Eye (tissue), 1 donor: ENCODE data around the gene DBI.

Experiments
- DNase-seq: peaks from one replicate; pipeline ENCODE4 v3.0.0-alpha.2; 2015

Gene DBI

DNA sequence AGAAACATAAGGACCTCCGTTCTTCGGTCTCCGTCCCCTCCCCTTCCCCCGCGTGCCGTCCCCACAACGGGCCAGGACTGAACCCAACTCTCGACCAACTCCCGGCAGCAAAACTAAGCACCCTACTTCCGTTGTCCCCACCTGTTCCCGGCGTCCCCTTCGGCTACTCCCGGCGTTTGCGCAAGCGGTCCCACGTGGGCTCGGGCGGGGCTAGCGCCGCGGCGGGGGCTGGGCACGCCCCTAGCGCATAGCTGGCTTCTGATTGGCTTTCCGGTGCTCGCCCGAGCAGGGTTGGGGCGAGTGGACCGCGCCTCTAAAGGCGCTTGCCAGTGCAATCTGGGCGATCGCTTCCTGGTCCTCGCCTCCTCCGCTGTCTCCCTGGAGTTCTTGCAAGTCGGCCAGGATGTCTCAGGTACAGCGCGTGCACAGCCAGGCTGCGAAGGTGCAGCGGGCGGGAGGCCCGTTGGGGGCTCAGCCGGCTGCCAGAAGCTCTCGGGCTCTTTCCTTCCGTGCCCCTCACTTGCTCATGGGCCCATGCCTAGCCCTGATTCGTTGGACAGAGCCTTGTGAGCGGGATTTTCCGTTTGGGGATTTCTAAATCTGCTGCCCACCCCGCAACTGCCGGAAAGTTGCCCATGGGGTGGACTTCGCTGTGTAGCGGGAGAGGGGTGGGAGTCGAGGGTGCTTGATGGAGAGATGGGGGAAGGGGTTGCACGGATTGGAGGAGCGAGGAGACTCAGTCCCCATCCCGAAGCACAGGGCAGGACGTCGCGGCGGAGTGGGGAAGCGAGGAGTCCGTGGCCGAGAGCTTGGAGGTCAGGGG lies at the start of gene DBI, which contains the start of gene C2orf76:
Gene DBI (plus strand): TSS at position 329 of the 823 bp plus-strand sequence. CDS start 75 bp downstream, at position 404.
Gene C2orf76 (minus strand): TSS at position 186 of the 823 bp plus-strand sequence. CDS start 26,875 bp downstream, outside the sequence.
- DNase-seq = peak; percentile 97

- DNase-seq = no peak
Measured at GRCh38 chr2:119317554-119317953, 49.2 kb upstream of the DBI start.

DNA sequence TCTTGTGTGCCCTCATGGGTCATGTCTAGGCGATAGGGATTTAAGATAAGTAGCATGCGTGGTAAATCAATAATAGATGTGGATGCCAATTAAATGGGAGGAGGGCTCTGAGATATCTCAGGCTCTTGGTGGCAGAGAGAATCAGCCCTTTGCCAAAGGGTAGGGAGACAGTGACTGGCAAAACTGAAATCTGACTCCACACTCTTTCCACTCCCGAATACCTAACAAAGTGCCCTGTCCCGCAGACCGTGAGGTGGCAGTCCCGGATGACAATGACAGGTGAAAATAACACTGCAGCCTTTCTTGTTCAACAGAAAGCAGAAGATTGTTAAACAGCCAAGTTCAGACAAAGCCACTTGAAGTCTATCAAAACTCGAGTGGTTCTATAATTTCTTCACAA lies 47.2 kb upstream of the DBI start:
- no peak for DNase-seq

DNA sequence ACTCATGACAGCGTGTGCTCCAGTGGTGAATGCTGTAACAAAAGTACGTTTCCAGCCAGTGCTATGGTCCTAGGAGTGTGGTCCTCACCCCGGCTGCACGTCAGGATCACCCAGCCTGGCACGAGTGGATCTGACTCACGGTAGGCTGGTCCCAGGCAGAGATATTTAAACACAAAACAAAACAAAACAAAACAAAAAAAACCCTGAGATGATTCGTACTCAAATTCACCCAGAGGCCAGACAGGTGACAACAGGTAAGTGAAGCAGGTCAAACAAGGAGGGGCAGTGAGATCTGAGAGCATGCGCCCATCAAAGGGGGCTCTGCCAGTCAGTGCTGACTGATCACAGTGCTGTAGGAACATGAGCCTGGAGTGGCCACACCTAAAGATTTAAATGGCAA lies 43.3 kb upstream of the DBI start:
- no peak for DNase-seq

DNA sequence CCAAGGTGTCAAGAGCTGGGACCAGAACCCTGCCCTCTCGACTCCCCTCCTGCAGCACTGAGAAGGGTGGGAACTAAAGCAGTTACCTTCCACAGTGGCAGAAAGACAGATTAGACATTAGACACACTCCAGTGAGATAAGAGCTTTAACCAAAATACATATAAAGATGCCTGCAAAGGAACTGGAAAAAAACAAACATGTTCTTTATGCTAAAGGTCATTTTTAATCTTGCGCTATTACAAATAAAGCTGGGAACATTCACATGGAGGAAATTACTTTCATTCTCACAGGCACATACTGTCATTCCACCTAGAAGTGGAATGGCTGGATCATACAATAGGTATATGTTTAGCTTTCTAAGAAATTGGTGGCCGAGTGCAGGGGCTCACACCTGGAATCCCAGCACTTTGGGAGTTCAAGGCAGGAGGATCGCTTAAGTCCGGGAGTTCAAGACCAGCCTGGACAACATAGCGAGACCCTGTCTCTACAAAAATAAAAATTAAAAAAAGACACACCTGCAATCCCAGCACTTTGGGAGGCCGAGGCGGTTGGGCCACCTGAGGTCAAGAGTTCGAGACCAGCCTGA lies 42.0 kb upstream of the DBI start:
- DNase-seq = no peak

GRCh38 chr2:119326938-119327337 lies 39.8 kb upstream of the DBI start:
- no peak for DNase-seq

DNA sequence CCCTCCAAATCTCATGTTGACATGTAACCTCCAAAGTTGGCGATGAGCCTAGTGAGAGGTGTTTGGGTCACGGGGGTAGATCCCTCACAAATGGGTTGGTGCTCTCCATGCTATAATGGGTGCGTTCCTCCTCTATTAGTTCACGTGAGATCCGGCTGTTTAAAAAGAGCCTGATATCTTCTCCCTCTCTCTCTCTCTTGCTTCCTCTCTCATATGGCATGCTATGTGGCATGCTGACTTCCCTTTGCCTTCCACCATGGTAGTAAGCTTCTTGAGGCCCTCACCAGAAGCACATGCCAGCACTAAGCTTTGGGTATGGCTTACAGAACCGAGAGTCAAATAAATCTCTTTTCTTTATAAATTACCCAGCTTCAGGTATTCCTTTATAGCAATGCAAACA lies 39.3 kb upstream of the DBI start:
- DNase-seq = no peak

- DNase-seq = no peak
Measured at GRCh38 chr2:119332953-119333352, 33.8 kb upstream of the DBI start.

- DNase-seq = no peak
Measured at GRCh38 chr2:119333360-119333759, 33.4 kb upstream of the DBI start.

- DNase-seq = no peak
Measured at GRCh38 chr2:119333833-119334232, 32.9 kb upstream of the DBI start.

GRCh38 chr2:119337749-119338148 lies 29.0 kb upstream of the DBI start:
- DNase-seq = no peak

DNA sequence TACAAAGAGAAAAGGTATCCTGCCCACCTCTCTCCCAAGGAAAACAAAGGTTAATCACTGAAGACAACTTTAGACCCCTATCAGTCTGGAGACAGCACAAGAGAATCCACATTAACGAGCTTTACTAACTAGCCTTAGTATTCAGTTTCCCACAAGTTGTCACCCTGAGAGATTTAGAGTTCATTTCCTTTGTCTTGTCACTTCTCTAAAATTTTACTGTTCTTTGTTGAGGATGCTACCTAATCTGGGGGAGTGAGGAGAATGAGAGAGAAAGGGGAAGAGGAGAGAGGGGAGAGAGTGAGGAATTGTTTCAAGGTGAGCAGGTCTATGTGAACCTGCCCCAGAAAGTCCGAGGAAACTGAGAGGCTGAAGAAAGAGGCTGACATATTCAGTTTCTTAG lies 28.5 kb upstream of the DBI start:
- no peak for DNase-seq

- no peak for DNase-seq
Measured at GRCh38 chr2:119338826-119339561, 27.8 kb upstream of the DBI start.

DNA sequence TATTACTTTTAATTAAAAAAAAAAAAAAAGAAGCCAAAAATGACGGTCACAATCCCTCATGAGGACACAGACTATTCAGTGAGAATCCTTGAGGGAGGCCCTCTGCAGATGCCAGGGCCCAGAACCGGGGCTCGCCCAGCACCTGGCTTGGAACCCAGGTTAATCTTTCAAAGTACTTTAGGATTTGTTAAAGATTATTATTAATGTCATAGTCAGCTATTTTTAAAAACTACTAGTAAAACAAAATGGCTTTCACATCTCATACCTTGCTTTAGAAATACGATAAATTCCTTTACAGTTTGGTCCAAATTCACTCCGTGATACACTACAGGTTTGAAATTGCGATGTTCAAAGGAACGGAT lies 27.2 kb upstream of the DBI start:
- no peak for DNase-seq

GRCh38 chr2:119341684-119342083 lies 25.1 kb upstream of the DBI start:
- DNase-seq = no peak

DNA sequence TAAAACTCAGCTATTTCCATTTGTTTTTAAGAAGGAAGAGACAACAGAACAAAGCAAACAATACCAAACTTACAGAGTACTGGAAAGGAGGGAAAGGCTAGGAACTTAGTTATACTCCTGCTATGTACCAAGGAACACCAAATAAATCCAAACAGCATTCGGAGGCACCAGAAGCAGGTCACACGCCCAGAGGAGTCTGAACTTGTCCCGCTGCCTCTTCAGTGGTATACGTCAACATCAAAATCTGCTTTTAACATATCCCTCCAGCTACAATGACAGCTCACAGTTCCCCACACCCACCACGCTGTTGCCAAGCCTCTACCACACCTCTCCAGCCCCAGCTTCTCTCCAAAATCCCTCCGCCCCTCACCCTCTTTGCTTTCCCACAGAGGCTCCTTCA lies 17.5 kb upstream of the DBI start:
- DNase-seq = peak; percentile 13

GRCh38 chr2:119350311-119350998 lies 16.3 kb upstream of the DBI start:
- peak; percentile 10 for DNase-seq

GRCh38 chr2:119352357-119352756 lies 14.4 kb upstream of the DBI start:
- no peak for DNase-seq

DNA sequence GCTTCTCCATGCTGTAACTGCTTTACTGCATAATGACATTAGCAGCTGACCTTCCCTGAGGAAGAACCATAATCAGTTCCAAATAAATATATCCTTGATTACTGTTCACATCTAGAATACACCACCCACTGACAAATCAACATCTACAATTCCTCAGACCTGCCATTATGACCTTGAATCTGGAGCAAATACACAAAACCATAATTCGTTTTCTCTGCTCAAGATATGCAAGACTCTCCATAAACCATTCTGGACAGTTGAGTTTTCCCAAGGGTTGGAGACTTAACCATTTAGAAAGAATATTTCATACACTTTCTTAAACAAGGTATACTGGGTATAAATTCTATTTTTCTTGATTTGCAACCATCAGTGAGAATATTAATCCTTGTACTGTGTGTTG lies 11.9 kb upstream of the DBI start:
- no peak for DNase-seq

DNA sequence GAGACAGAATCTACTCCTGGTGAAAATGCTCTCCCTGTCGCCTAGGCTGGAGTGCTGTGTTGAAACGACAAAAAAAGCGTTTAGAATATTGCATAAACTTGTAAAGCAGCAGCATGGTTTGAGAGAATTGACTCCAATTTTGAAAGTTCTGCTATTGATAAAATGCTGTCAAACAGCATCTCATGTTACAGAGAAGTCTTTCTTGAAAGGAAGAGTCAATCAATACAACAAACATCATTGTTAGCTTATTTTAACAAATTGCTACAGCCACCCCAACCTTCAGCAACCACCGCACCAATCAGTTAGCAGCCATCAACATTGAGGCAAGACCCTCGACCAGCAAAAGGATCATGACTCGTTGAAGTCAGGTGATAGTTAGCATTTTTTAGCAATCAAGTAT lies 7.0 kb upstream of the DBI start:
- no peak for DNase-seq

- no peak for DNase-seq
Measured at GRCh38 chr2:119360423-119360966, 6.3 kb upstream of the DBI start.

DNA sequence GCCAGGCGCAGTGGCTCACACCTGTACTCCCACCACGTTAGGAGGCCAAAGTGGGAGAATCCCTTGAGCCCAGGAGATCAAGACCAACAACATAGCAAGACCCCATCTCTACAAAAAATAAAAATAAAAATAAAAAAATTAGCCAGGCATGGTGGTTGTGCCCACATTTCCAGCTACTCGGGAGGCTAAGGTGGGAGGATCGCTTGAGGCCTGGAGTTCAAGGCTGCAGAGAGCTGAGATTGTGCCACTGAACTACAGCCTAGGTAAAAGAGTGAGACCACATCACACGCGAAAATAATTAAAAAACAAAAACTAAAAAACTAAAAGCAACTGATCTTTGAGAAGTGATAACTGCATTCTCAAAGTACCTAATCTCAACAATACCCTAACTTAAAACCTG lies 2.0 kb upstream of the DBI start:
- DNase-seq = no peak

GRCh38 chr2:119365436-119365835 lies 1.3 kb upstream of the DBI start:
- no peak for DNase-seq
